Germinal center (tissue), 1 donor: ENCODE data around the gene CPA2.
"Not testable (repeated sequence)": the region's sequence is repeated elsewhere in the genome, so short reads cannot be mapped to it uniquely, and the experiment has no call there.

ENCODE experiments used
- DNase-seq: peaks from one replicate; pipeline ENCODE4 v3.0.0; 2012; ENCODE audit warnings: mixed read lengths, low spot score

Gene CPA2

DNA sequence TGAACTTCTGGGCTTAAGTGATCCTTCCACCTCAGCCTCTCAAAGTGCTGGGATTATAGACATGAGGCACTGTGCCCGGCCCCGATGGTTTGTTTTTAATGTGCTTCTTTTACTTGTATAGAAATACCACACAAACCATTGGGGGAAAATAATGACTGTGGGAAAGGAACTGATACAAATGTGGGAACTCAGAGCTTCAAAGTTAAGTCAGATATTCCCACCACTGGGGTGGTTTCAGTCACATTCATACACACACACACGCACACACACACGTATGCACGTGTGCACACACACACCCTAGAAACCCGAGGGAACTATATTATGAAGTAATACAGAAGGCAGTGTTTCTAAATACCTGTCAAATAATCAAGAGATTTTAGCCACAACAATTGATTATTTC is 43.3 kb downstream of the CPA2 start:
- no peak for DNase-seq

DNA sequence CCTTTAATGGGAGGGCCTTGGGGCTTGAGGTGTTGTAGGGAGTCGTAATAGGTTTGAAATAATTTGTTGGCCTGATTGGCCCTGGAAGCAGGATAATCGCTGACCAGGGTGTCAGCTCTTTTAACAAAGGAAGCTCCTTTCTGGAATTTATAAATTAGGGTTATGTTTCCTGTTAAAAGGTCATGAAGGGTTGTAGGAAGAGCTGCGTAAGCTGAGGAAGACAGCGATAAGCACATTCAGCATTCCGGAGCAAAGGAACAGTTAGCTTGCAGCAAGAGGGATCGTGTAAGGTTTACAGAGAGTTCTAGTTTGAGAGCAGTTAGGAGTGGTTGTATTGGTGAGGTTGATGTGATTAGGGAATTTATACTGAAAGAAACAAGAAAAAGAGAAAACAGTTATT is 47.6 kb downstream of the CPA2 start:
- no peak for DNase-seq

DNA sequence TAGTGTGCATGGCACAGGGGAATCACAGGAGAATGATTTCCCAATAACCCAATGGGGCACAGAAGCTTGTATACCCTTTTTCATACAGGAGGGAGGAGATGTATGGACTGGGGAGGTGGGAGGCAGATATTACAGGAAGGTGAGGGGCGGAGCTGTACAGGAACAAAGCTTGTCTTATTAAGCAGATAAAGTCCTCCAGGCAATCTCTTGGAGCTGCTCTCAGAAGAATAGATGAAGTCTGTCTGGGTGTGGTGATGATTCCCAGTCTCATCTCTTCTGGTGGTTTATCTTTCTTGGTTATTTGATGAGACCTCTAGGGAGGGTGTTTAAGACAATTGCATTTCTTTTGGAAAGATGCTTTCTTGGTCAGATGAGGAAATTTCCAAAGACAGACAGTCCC is 52.9 kb downstream of the CPA2 start:
- no peak for DNase-seq

DNA sequence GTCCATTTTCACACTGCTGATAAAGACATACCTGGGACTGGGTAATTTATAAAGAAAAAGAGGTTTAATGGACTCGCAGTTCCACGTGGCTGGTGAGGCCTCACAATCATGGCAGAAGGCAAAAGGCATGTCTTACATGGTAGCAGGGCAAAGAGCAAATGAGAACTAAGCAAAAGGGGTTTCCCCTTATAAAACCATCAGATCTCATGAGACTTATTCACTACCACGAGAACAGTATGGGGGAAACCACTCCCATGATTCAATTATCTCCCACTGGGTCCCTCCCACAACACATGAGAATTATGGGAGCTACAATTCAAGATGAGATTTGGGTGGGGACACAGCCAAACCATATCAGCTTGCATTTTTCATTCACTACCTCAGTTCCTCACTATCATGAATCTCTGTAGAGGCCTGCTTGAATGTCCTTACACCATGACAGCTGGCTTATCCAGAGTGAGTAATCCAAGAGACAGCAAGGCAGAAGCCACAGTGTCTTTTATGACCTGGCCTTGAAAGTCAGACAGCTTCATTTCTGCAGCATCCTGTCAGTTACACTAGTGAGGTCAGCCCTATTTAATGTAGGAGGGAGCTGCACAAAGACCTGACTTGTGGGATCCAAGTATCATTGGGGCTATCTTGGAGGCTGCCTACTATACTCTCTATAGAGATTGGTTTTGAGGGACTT is 55.0 kb downstream of the CPA2 start:
- DNase-seq = not testable (repeated sequence)

DNA sequence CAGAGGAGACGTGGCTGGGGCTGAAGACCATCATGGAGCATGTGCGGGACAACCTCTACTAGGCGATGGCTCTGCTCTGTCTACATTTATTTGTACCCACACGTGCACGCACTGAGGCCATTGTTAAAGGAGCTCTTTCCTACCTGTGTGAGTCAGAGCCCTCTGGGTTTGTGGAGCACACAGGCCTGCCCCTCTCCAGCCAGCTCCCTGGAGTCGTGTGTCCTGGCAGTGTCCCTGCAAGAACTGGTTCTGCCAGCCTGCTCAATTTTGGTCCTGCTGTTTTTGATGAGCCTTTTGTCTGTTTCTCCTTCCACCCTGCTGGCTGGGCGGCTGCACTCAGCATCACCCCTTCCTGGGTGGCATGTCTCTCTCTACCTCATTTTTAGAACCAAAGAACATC is 56.0 kb downstream of the CPA2 start:
- DNase-seq = no peak

DNA sequence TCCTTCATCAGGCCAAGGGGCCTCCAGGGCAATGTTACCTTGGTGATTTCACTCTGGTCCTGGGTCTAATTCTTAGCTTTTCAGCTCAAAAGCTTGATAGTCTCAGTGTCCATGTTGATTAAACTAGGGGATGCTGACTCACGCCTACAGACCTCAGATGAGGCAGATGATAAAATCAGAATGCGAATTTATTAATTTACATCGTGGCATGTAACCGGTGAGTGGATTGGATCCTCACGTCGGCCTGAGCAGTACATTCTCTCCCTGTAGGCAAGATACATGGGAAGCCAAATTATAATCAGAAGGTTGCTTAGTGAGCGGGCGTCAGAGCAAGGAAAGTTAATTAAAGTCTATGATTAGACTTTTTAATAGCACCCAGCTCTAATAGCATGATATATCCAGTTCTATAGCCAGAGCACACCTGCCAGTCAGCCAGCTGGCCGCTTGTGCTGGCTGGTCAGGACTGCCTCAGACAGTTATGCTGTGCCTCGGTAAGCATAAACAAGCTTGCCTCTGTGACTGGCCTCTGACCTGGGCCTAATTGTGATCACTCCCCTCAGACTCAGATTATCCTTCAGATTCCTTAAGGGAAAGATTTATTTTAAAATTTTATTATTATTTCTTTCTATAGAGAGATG is 57.8 kb downstream of the CPA2 start:
- no peak for DNase-seq

DNA sequence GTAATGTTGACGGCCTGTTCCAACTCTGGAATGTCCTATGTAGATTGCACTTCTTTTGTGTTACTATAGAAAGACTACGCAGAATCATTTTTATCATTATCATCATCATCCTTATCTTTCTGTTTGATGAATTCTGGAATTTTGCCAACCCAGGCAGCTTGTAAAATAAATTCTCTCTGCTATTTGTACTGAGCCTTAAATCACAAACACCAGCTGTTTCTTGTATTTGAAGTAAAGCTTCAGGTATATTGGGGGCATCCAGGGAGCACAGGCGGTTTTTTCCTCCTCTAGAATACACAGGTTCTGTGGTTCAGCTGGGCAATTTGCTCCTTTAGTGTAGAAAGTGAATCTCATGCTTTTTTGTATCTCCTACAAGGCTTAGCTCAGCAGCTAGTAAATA is 63.0 kb downstream of the CPA2 start:
- no peak for DNase-seq

DNA sequence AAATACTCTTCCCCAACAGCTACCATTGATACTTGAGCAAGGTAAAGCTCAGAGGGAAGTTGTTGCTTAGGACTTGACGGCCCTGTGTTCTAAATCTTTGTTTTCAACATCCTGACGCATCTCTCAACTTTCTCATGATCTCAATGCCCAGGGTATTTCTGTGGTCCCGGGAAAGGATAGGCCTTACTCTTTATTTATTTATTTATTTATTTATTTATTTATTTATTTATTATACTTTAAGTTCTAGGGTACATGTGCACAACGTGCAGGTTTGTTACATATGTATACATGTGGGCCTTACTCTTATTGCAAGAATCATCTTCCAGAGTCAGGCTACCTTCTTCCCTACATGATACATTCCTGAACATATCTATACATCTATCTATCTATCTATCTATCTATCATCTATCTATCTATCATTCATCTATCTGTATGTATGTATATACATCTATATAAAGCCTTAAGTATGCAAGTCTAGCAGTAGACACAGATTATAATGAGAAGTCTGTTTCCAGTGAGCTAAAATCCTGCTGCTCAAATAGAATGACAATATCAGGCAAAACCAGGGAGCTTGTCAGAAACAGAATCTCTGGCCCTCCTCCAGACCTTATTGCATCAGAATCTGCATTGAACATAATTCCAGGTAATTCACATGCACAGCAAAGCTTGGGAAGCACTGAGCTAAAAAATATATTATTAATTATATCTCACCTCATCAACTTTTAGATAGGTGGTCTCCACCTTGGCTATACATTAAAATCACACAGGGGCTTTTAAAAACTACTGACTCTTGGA is 65.8 kb downstream of the CPA2 start:
- DNase-seq = no peak

DNA sequence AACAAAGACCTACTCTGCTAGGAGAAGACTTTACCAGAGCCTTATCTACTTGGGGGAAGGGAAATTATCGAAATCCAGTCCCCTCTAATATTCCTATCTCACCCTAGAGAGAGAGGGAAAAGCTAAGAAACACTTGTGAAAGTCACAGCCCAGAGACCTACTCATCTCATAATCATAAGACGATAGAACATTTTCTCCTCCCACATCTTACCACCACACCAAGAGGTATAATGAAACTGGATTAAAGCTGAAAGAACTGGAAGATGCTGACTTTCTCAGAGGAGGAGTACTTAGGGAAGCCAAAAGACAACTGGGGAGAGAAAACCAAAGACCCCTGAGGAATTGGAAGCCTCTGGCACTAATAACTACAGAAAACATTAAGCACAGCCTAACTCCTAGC is 67.2 kb downstream of the CPA2 start:
- no peak for DNase-seq

DNA sequence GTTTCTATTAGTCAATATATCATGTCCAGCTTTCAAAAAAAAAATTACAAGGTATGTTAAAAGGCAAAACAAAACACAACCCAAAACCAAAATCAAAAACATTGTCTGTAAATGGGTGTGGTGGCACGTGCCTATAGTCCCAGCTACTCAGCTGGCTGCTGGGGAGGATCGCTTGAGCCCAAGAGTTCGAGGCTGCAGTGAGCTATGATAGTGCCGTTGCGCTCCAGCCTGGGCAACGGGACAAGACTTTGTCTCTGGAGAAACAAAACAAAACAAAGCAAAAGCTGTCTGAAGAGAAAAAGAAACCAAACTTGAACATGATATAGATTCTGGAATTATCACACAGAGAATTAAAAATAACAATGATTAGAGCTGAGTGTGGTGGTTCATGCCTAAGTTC is 67.6 kb downstream of the CPA2 start:
- no peak for DNase-seq

DNA sequence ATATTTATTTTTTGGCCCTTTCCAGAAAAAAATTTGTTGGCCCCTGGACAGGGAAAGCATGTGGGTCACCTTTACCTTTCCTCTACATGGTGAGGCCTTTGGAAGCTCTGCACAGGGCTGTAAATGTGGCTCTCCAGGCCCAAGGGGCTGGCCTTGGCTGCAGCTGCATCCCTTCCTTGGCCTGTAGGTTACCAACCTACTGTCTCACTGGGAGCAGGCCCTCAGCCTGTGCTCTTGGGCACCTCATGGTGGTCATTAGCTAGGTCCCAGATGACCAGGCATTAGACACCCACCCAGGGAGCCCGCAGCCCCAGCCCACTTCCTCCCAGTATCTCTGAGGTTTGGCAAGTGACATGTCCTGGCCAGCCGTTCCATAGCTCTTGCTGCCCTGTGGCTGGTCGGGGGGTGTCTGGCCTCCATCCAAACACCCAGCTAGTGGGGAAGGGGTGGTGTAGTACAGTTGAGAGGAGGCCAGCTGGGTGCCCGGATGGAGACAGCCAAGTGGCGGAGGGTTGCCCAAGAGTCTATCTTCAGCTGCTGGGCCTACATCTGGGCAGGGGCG is 70.8 kb downstream of the CPA2 start:
- DNase-seq = no peak

DNA sequence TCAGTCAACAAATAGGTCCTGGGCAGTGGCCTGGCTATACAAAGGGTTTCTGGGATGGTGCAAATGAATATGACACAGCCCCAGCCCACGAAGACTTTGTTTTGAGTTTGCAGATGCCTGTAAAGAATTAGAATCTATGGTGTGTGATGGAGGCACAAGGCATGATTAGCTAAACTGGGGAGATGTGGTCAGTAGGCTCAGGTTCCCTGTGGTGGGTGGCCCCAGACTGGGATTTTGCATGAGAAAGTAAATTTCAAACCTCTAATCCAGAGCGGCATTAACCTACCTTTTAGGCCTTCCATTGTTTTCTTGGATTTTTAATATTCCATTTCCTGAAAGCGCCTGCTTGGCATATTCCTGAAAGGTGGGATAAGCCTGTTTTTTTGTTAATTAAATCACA is 71.6 kb downstream of the CPA2 start:
- no peak for DNase-seq
